NT2/D1 (cell line): ENCODE results near the gene KCNE3.

Experiments
- YY1 ChIP-seq: IDR thresholded peaks from 2 replicates; pipeline ENCODE4 v1.6.1; 2011; ENCODE audit not compliant: insufficient read length, insufficient read depth
- ZNF274 ChIP-seq: IDR thresholded peaks from 2 replicates; pipeline ENCODE4 v1.6.1; 2011; ENCODE audit warnings: mild to moderate bottlenecking, low read depth, low read length

- TF ChIP-seq ZNF274 (no peak), YY1 (no peak)
These were observed 29.8 kb downstream of the KCNE3 start for GRCh38 chr11:74437441-74438042.
